NK-92 treated with Interleukin-12 subunit alpha and Interleukin-12 subunit beta, amount 100 ng/mL, for 24 hours (cell line): ENCODE results near the gene TOM1.

Experiments used
- DNase-seq: peaks from one replicate; lab custom pipeline; 2025; lab: John Stamatoyannopoulos, UW

TOM1 gene

DNA sequence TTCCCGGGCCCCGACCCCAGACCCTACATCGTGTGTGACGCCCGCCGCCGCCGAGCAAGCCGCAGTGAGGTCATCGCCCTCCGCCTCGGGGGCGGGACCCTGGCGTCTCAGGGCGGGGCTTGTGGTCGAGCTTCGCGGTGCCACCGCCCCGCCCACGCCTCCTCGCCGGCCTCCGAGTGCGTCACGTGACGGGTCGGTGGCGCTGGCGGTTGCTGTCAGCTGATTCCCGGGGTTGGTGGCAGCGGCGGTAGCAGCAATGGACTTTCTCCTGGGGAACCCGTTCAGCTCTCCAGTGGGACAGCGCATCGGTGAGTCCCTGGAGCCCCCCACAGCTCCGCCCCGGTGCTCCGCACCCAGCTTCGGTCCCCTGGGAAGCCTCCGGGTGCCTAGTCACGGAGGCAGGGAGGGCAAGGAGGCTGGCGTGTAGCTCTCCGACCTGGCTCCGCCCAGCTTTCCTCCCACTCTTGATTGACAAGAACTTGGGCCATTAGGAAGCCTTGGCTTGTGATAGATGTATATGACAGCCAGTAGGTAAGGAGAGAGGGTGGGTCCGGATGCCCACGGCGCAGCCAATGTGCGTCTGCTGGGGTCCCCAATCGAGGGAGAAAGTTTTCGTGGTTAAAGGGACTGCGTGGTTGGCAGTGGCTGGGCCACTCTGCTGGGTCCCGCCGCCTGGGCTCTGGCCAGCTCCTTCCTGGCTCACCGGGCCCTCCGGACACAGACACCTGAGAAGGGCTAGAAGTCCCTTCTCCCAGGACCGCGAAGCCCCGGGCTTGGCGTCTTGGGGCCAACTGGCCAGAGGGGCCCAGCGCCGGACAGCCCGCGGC is at the start of gene TOM1:
TSS of gene TOM1 (plus strand) at position 222 of the 827 bp plus-strand sequence. CDS start at position 257, 35 bp downstream.
- DNase-seq: peak; percentile 86

DNA sequence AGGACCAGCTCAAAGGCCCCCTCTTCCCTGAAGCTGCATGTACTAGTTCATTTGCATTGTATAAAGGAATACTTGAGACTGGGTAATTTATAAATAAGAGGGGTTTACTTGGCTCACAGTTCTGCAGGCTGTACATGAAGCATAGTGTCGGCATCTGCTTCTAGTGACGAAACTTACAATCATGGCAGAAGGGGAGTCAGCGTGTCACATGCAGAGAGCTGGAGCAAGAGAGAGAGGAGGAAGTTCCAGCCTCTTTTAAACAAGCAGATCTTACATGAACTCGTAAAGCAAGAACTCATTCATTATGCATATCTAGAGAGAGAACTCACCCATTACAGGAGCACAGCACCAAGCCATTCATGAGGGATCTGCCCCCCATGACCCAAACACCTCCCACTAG is 49.5 kb upstream of the TOM1 start:
- DNase-seq: no peak

GRCh38 chr22:35253946-35254345 is 45.7 kb upstream of the TOM1 start:
- no peak for DNase-seq

- no peak for DNase-seq
Observed at GRCh38 chr22:35257002-35257320, 42.7 kb upstream of the TOM1 start.

GRCh38 chr22:35257321-35258190 is 42.1 kb upstream of the TOM1 start, which contains the start of gene HMGXB4:
TSS of gene HMGXB4 (plus strand) at chr22:35257493. CDS start at chr22:35262391, 4,898 bp downstream.
- DNase-seq: peak; percentile 73

DNA sequence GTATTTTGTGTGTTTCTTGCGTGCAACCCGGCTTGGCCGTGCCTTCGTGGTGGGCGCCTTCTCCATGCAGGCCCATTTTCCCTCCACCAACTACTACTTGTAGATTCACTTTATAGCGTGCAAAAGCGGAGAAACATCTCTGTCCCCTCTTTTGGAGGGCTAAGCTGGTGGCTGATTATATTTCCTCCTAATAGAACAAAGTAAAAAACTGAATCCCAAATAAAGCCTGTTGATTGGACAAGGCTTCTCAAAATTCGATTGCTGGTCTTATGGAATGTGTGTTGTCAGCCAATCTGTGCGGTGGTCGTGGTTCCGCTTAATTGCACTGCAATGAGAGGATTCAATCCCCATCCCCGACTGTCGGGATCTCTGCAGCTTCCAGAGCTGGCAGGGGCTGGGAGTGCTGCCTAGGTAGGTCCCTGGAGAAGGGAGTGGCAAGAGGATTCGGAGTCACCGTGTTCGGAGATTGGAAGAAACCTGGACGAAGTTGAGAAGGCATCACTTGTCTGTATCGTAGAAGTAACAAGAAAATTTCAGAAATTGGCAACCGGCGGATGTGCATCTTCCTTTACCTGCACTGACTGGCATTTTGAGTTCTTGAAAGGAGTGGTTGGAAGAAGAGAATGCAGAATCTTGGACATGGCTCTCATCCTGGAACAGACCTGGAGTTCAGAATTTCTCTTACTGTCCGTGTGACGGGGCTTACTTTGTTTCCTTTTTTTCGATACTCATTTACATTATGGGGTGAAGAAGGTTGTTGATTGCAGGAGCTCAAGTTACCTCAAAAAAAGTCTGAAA is 41.3 kb upstream of the TOM1 start:
- no peak for DNase-seq

- DNase-seq: no peak
Observed at GRCh38 chr22:35264986-35265385, 34.7 kb upstream of the TOM1 start.

DNA sequence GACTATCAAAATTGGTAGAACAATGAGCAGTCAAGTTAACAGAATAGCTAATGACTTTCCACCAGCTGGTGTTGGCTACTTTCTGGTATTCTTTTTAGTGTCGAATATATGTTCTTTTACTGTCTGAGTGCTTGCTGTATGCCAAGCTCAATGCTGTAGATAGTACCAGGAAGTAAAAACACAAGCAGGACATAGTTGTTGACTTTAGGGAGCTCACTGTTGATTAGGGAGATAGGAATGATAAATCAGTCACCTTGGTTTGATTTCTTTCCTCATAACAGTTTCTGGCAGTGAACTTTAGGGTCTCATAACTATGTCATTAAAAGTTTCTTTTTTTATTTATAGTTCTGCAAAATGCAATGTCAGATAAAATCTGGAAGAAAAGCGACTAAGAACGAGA is 33.4 kb upstream of the TOM1 start:
- DNase-seq: no peak

GRCh38 chr22:35269630-35270029 is 30.1 kb upstream of the TOM1 start:
- DNase-seq: no peak

- no peak for DNase-seq
Observed at GRCh38 chr22:35274154-35274871, 25.4 kb upstream of the TOM1 start.

DNA sequence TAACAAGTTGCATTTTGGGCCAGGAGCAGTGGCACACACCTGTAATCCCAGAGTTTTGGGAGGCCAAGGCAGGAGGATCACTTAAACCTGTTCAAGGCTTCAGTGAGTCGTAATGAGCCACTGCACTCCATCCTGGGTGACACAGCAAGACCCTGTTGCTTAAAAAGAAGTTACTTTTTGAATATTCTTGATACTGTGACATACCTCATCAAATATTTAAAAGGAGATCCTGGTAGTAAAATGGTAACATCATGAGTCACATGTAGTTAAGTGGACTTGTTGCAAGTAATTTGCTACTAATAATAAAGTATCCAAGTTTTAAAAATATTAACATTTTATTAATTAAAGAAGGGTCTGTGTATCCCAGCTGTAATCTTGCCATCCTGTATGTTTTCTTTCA is 24.1 kb upstream of the TOM1 start:
- DNase-seq: no peak

DNA sequence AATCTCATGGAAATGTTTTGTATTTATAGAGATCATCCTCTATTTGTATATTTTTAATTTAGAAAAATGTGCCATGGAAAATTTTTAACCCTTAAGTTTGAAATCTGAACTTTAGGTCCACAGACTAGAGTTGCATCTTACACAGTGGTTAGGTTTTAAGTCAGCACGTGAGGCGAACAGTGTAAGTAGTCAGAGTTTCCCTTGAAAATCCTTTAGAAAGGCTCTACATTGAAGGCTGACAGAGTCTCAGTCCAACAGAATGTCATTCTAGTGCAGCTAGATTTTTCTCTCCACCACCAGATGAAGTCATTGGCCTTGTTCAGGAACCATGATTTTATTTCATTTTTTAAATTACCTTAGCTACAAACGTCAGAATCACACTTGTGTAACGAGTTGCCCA is 23.7 kb upstream of the TOM1 start:
- no peak for DNase-seq

DNA sequence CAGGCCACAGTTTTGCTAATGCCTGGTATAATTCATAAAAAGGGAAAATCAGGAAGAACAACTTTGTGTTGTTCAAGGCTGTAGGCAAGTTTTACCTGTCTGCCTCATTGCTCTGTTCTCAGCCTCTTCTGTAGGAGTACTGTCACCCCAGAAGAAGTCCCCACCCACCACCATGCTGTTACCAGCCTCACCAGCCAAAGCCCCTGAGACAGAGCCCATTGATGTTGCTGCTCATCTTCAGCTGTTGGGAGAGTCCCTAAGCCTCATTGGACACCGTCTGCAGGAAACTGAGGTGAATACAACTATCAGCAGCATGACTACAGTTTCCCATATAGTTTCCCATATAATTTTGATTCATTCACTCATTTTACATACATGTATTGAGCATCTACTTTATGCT is 11.6 kb upstream of the TOM1 start:
- DNase-seq: no peak

DNA sequence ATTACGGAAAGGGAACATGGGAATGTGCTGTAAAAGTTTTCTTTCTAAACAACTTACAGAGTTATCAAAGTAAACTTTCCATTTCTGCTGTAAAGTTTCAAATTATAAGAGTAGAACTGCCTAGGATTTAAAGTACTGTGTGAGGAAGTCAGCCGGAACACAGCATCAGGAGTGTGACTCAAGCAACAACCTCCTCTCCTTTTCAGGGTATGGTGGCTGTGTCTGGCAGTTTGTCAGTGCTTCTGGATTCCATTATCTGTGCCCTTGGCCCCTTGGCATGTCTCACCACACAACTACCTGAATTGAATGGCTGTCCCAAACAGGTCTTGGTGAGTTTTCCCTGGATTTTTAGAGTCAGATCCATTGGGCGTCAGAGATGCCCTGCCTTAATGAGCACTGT is 6.9 kb upstream of the TOM1 start:
- no peak for DNase-seq

DNA sequence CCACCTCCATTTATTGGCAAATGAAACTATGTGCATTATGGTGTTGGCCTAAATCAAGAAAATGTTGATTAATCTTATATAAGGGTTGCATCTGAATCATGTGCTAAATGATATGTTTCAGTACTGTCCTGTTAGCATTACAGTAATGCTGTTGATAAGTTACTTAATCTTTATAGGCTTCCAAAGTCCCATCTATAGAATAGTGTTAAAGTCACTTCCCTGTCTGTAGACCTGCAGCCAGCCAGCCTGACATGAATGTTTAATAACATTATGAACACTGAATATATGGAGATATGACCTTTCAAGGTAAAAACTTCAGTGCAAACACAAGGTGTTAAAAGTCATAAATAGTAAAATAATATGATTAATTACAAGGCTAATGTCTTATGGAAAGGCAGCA is 3.6 kb upstream of the TOM1 start:
- no peak for DNase-seq

DNA sequence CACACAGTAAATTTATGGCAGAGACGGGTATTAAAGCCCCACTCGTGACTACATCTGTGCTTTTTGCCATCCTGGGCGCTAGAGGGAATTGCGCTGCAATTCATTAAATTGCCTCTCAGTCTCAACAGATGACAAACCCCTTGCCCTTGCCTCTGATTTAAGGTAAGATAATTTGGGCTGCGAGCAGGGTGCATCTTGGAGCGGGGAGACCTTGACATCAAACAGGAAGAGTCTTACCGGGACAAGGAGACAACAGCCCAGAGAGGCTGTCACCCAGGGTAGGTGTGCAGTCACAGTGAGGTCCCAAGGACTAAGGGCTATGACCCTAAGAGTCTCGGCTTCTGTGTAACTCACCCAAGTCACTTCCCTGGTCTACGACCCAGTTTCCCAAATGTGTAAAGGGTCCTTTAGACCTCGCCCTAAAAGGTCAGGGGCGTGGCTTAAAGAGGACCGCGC is 449 bp upstream of the TOM1 start:
- no peak for DNase-seq

GRCh38 chr22:35301372-35301874 is 1.7 kb downstream of the TOM1 start:
- no peak for DNase-seq

DNA sequence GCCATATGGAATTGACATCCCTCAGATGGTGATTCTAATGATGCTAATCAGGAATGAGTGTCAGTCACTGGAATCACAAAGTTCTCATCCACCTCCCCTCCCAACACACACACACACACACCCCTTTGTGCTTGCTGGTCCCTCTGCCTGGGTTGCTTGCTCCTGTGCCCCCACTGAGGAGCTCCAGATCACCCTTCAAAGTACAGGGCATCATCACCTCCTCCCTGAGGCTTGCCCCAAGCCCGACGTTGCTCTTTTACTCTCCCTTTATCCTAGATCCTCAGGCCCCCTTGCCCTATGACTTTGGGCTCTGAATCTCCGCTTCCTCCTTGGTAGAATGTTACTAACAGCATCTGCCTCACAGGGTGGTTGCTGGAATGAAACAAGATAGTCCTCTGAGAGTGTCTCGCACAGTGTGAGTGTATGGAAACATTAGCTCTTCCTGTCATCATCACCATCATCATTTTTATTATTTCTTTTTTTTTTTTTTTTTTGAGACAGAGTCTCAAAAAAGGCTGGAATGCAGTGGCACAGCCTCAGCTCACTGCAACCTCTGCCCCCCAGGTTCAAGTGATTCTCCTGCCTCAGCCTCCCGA is 3.4 kb downstream of the TOM1 start:
- no peak for DNase-seq

GRCh38 chr22:35305525-35306070 is 5.9 kb downstream of the TOM1 start:
- no peak for DNase-seq

GRCh38 chr22:35306350-35306967 is 6.8 kb downstream of the TOM1 start:
- DNase-seq: no peak
